Caco-2 (cell line): ENCODE measurements around the gene STK38L. TPM values are rescaled to one million over a fixed set of nuclear protein-coding genes. Genes with fewer than 3 reads are reported as not detected.

ENCODE experiments used
- BruUV-seq: library from RNA; stranded (reverse); fragments of 400-500 nt; replicated peaks from 2 replicates; lab custom pipeline; 2021; lab: Mats Ljungman, UMichigan
- CTCF ChIA-PET: fragments of 300-600 bp; sonication (Branson Sonifier 250); formaldehyde crosslinking; loops from one replicate; lab custom pipeline; 2022; ENCODE audit warnings: antibody characterized with exemption; lab: Charles Lee
- POLR2A ChIA-PET: fragments of 300-600 bp; sonication (Branson Sonifier 250); formaldehyde crosslinking; loops from one replicate; lab custom pipeline; 2022; ENCODE audit warnings: antibody characterized with exemption; lab: Charles Lee
- DNase-seq, 2 experiments: peaks; one replicate each; pipeline versions ENCODE4 v3.0.0 to v3.0.0-alpha.2; 2020 to 2022
- H3K27me3 ChIP-seq: replicated peaks from 2 replicates; pipeline ENCODE4 v1.6.0; 2011; ENCODE audit warnings: low read length; ENCODE audit not compliant: control insufficient read depth, insufficient read depth
- H3K36me3 ChIP-seq: 2 replicates; pipeline ENCODE4 v1.5.1; 2011; ENCODE audit warnings: low read length; ENCODE audit not compliant: control insufficient read depth, insufficient read depth
- H3K4me1 ChIP-seq: fragments of 250-450 bp; sonication (Bioruptor Pico); 2 replicates; pipeline ENCODE4 v1.5.1; 2020; ENCODE audit warnings: mild to moderate bottlenecking
- H3K4me3 ChIP-seq: 2 replicates; pipeline ENCODE4 v1.5.1; 2011; ENCODE audit warnings: low read depth, mild to moderate bottlenecking, control low read depth, low read length
- H3K9me3 ChIP-seq: fragments of 250-450 bp; sonication (Bioruptor Pico); 2 replicates; pipeline ENCODE4 v1.5.1; 2020; ENCODE audit warnings: mild to moderate bottlenecking, moderate library complexity
- H3K27ac Mint-ChIP-seq: one replicate; pipeline ENCODE4 v1.8.0; 2022; ENCODE audit warnings: mixed read lengths; ENCODE audit not compliant: unreplicated experiment
- H3K27me3 Mint-ChIP-seq: one replicate; pipeline ENCODE4 v1.8.0; 2022; ENCODE audit warnings: mixed read lengths; ENCODE audit not compliant: insufficient read depth, unreplicated experiment
- H3K36me3 Mint-ChIP-seq: one replicate; pipeline ENCODE4 v1.8.0; 2022; ENCODE audit warnings: mild to moderate bottlenecking, mixed read lengths; ENCODE audit not compliant: insufficient read depth, unreplicated experiment
- H3K4me1 Mint-ChIP-seq: one replicate; pipeline ENCODE4 v1.8.0; 2022; ENCODE audit warnings: low read depth, mixed read lengths; ENCODE audit not compliant: unreplicated experiment
- H3K4me3 Mint-ChIP-seq: one replicate; pipeline ENCODE4 v1.8.0; 2022; ENCODE audit warnings: mild to moderate bottlenecking, moderate library complexity, mixed read lengths; ENCODE audit not compliant: unreplicated experiment
- H3K9me3 Mint-ChIP-seq: one replicate; pipeline ENCODE4 v1.8.0; 2022; ENCODE audit warnings: mixed read lengths; ENCODE audit not compliant: unreplicated experiment
- intact Hi-C: fragments of 100-400 bp; cut with micrococcal nuclease; formaldehyde crosslinking; loops from one replicate; pipeline ENCODE4 v1.10.0; 2022; ENCODE audit not compliant: unreplicated experiment
- total RNA-seq: library from RNA; stranded (reverse); gene quantifications from 2 replicates; pipeline ENCODE4 v1.2.3, GENCODE V29; 2022
- TF ChIP-seq, protein P1 (sequence below), 2 experiments: fragments of 200-600 bp in 1 of 2; IDR thresholded peaks; 1 replicate in 1 of 2; 2 replicates in 1 of 2; pipeline versions ENCODE4 v1.5.1 to v1.8.0; 2011 to 2022; ENCODE audit warnings: antibody characterized with exemption in 1 of 2, control low read depth in 1 of 2, inconsistent platforms in 1 of 2, low read depth in 1 of 2, low read length in 1 of 2, mild to moderate bottlenecking in 1 of 2, moderate library complexity in 1 of 2; ENCODE audit not compliant: insufficient read depth in 1 of 2, severe bottlenecking in 1 of 2, unreplicated experiment in 1 of 2

STK38L gene
- total RNA-seq, 1 experiment from 2014 or later: 59.4 TPM

DNA sequence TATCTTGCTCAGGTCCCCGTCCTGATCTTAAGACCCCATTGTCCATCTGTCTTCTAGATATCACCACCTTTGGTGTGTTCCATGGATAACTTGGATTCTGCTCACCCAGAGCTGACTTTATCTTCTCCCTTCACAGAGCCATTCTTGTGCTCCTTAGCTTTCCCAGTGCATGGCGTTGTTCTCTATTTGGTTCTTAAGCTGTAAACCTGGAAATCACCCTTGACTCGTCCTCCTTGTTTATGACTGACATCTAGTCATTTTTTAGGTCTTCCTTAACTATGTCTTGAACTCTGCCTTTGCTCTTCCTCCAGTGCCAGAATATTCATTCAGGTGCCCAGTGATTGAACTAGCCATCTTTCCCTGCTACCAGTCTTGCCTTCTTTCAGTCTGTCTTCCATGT lies 11.7 kb downstream of the STK38L start:
- Mint-ChIP-seq H3K9me3 (no peaks in the 10 kb centered on the region), H3K4me3 (no peak overlapping the region), H3K27me3 (no peaks in the 10 kb centered on the region), H3K4me1 (peaks cover 20% of the 10 kb centered on the region), H3K27ac (no peak overlapping the region), H3K36me3 (peaks cover 4% of the 10 kb centered on the region)
- Histone ChIP-seq H3K4me3 (no peak overlapping the region), H3K4me1 (peaks cover 17% of the 10 kb centered on the region; the same call in 1 of the 2 replicates), H3K36me3 (no peaks in the 10 kb centered on the region), H3K9me3 (no peaks in the 10 kb centered on the region), H3K27me3 (no peaks in the 10 kb centered on the region)
- ChIA-PET CTCF (no interaction called here), POLR2A (no interaction called here)
- no TSS peak for BruUV-seq
- TF ChIP-seq, protein P1, sequence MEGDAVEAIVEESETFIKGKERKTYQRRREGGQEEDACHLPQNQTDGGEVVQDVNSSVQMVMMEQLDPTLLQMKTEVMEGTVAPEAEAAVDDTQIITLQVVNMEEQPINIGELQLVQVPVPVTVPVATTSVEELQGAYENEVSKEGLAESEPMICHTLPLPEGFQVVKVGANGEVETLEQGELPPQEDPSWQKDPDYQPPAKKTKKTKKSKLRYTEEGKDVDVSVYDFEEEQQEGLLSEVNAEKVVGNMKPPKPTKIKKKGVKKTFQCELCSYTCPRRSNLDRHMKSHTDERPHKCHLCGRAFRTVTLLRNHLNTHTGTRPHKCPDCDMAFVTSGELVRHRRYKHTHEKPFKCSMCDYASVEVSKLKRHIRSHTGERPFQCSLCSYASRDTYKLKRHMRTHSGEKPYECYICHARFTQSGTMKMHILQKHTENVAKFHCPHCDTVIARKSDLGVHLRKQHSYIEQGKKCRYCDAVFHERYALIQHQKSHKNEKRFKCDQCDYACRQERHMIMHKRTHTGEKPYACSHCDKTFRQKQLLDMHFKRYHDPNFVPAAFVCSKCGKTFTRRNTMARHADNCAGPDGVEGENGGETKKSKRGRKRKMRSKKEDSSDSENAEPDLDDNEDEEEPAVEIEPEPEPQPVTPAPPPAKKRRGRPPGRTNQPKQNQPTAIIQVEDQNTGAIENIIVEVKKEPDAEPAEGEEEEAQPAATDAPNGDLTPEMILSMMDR (IDR thresholded peaks at IDR 0.05; ENCODE audit: insufficient read depth in 1 of 2, low read depth in 1 of 2, low read length in 1 of 2, severe bottlenecking in 1 of 2, unreplicated experiment in 1 of 2): no peak
- intact Hi-C loops: no loop called here
- no peak for DNase-seq

DNA sequence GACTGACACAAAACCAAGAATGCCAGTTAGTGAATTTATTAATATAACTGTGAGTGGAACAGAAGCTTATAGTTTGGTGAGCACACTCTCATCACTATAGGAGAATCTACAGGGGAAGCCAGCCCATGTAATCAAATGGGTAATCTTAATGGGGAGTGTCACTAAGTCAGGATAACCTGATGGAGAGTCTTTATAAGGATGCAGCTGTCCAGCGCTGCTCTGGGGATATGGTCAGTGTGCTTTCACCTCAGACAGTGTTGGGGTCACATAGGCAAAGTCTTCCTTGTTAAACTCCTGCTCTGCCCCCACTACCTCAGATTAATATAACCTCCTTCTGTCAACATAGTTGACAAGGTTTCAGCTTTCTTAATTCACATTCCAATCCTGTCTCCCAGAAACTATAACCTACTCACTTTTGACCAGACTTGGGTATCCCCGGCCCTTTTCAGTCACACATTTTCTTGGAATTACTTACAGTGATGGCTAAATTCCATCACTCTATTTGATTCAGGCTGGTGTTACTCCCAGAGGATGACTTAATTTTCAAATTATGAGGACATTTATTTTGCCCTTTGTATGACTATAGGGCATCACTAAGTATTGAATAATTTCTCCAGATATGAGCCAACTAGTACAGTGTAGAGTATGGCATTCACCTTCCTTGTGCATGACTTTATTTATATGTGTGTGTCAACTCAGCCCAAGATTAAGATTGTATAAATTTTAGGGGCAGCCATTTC lies 13.2 kb downstream of the STK38L start:
- Mint-ChIP-seq H3K36me3 (peaks cover 6% of the 10 kb centered on the region), H3K4me1 (peaks cover 20% of the 10 kb centered on the region), H3K27ac (no peak overlapping the region), H3K4me3 (no peak overlapping the region), H3K9me3 (no peaks in the 10 kb centered on the region), H3K27me3 (no peaks in the 10 kb centered on the region)
- H3K4me3 ChIP-seq: no peak overlapping the region
- ChIA-PET CTCF (no interaction called here), POLR2A (no interaction called here)
- peaks cover 17% of the 10 kb centered on the region; the same call in 1 of the 2 replicates for H3K4me1 ChIP-seq
- H3K36me3 ChIP-seq: no peaks in the 10 kb centered on the region
- TF ChIP-seq, protein P1 (IDR thresholded peaks at IDR 0.05; ENCODE audit: insufficient read depth in 1 of 2, low read depth in 1 of 2, low read length in 1 of 2, severe bottlenecking in 1 of 2, unreplicated experiment in 1 of 2): no peak
- BruUV-seq: no TSS peak
- intact Hi-C loops: no loop called here
- H3K27me3 ChIP-seq: no peaks in the 10 kb centered on the region
- DNase-seq: no peak
- H3K9me3 ChIP-seq: no peaks in the 10 kb centered on the region

DNA sequence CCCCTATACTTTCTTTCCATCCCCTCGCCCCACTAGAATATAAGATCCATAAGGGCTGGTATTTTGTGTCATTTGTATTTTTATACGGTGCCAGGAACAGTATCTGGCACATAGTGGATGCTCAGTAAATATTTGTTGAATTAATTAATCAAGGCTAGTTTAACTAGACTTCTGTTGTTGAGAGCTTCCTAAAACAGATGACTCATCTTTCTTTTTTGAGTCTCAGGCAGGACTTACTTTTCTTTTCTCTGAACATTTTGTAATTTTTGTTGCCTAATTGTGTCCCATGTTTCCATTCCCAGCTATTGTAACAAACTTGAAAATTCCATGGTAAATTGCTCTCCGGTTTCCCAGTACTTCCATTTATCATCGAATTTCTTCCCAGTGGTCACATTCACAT lies 16.7 kb downstream of the STK38L start:
- H3K27ac Mint-ChIP-seq: no peak overlapping the region
- POLR2A ChIA-PET: no interaction called here
- DNase-seq: no peak
- BruUV-seq: no TSS peak
- no peak overlapping the region for H3K4me3 Mint-ChIP-seq
- intact Hi-C loops: loop anchor here (5.0 kb wide), 1 partner anchor 532 kb away; no protein-coding TSS in a partner anchor
- TF ChIP-seq, protein P1 (IDR thresholded peaks at IDR 0.05; ENCODE audit: insufficient read depth in 1 of 2, low read depth in 1 of 2, low read length in 1 of 2, severe bottlenecking in 1 of 2, unreplicated experiment in 1 of 2): no peak
- Histone ChIP-seq H3K4me3 (no peak overlapping the region), H3K4me1 (no peaks in the 10 kb centered on the region), H3K9me3 (no peaks in the 10 kb centered on the region), H3K27me3 (no peaks in the 10 kb centered on the region), H3K36me3 (no peaks in the 10 kb centered on the region)
- no peaks in the 10 kb centered on the region for H3K27me3 Mint-ChIP-seq
- H3K36me3 Mint-ChIP-seq: peaks cover 6% of the 10 kb centered on the region
- H3K4me1 Mint-ChIP-seq: peaks cover 7% of the 10 kb centered on the region
- CTCF ChIA-PET: no interaction called here
- H3K9me3 Mint-ChIP-seq: no peaks in the 10 kb centered on the region
